Skin epidermis (tissue), 12 donors: ENCODE measurements around the gene NPEPL1.

Experiments used
- H3K27ac ChIP-seq, 21 experiments: fragments of 200-600 bp; sonication (generic) in 11 of 21; one replicate each; pipeline ENCODE4 v1.5.0; 2020; ENCODE audit warnings: mild to moderate bottlenecking in 3 of 21, inconsistent platforms in 2 of 21, moderate library complexity in 2 of 21
- H3K4me3 ChIP-seq, 7 experiments: fragments of 200-600 bp; sonication (generic) in 2 of 7; one replicate each; pipeline ENCODE4 v1.5.0; 2020; ENCODE audit warnings: inconsistent platforms in 2 of 7, mild to moderate bottlenecking in 2 of 7, moderate library complexity in 1 of 7

The NPEPL1 gene

GRCh38 chr20:58655328-58656107 lies 37.1 kb upstream of the NPEPL1 start:
- Histone ChIP-seq H3K4me3 (no peak overlapping the region), H3K27ac (peak overlapping the region in 3 of 21 experiments; percentile 4 to 72 (median 48))

GRCh38 chr20:58656831-58657230 lies 35.8 kb upstream of the NPEPL1 start:
- H3K4me3 ChIP-seq, result no peak overlapping the region
- peak overlapping the region in 4 of 21 experiments; percentile 4 to 72 (median 34) for H3K27ac ChIP-seq

DNA sequence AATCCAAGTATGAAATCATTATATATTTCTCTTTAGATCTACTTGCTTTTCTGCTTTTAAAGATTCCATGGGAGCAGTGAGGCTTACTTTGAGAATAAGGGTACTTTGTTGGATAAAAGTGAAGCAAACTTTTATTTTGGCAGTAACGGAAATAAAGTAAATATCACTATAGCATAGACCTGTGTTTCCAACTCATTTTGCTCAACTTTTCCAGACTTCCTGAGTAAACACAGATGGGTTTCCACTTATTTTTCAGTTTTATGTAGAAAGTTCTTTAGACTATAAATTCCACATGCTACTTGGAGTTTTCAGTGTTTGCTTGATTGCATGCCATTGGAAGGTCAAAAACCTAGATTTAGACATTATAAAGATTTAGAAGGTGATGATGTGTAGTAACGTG lies 35.3 kb upstream of the NPEPL1 start:
- no peak overlapping the region for H3K4me3 ChIP-seq
- H3K27ac ChIP-seq, result peak overlapping the region in 3 of 21 experiments; percentile 21 to 72 (median 47)

DNA sequence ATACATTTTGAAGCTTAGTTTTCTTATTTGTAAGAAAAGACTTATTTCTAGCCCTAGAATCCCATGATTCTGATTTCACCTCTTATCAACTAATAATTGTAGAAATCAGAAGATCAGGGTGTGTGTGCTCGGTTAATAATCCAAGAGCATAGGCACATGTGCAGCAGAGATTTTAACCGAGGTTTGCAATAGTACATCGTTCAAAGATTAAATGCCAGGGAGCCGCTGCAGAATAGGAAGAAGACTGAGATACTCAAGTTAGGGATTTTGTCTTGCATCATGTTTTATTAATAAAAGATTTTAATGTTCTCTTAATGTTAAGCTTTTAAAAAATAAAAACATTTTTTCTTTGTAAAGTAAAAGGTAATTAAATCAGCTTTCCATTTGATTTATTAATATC lies 34.6 kb upstream of the NPEPL1 start:
- H3K27ac ChIP-seq, result peak overlapping the region in 3 of 21 experiments; percentile 21 to 72 (median 47)
- H3K4me3 ChIP-seq, result no peak overlapping the region

GRCh38 chr20:58658760-58659159 lies 33.8 kb upstream of the NPEPL1 start:
- Histone ChIP-seq H3K4me3 (no peak overlapping the region), H3K27ac (peak overlapping the region in 3 of 21 experiments; percentile 51 to 83 (median 65))

DNA sequence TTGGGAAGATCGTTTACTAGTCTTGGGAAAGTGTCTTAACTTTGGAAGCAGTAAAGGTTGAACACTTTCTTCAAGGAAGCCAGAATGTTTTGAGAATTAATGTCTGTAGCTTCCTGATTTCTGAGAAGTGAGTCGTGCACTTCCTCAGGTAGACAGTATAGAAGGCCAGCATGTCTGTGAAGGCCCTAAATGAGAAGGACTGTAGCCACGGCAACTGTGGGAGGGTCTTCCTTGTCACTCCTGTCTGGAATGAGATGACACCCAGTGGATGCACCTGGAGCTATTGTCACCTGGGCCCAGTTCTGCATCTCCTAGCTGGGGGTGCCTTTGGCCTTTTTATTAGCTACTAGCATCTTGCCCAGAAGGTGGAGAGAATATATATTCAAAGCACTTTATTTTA lies 32.8 kb upstream of the NPEPL1 start:
- no peak overlapping the region for H3K4me3 ChIP-seq
- H3K27ac ChIP-seq, result peak overlapping the region in 10 of 21 experiments; percentile 6 to 83 (median 46)

- H3K27ac ChIP-seq, result peak overlapping the region in 13 of 21 experiments; percentile 2 to 83 (median 47)
- H3K4me3 ChIP-seq, result no peak overlapping the region
Measured at GRCh38 chr20:58660855-58661597, 31.6 kb upstream of the NPEPL1 start.

DNA sequence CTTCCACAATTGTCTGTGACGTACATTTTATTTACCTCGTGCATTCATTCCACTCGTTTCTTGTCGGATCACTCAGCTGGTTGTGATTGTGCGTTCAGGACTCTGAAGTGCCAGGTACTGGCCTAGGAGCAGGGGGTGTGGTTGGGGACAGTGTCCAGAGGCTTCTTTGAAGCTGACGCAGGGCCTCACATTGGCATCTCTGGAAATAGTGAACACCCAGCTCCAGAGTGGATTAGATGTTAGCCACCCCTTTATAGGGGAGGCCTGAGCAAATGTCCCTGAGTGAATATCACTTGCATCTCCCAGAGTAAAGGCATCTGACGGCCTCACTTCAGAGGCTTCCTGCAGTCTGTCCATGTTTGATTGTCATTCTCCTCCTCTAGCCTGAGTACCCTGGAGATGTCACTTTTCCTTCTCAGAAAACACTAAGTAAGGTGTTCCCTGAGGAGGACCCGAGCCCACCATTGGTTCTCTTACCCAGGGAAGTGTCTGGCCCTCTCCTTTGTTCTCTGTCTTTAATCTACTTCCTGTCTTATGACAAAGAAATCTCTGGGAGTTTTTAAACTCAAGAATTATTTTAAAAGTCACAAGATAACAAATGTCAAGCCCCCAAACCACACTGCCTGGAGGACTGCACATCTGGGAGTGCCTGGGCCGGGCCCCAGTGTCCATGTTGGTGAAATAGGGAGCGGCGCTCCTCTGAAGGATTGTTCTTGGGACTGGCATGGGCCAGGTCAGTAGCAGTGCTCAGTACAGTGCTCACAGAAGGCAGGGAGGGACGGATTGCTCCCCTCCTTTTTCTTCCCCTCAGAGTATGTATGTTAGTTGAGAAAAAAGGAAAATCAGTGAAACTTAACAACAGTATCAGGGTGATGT lies 30.8 kb upstream of the NPEPL1 start:
- peak overlapping the region in 11 of 21 experiments; percentile 1 to 83 (median 47) for H3K27ac ChIP-seq
- H3K4me3 ChIP-seq, result no peak overlapping the region

- Histone ChIP-seq H3K27ac (no peak overlapping the region), H3K4me3 (no peak overlapping the region)
Measured at GRCh38 chr20:58664331-58664730, 28.3 kb upstream of the NPEPL1 start.

DNA sequence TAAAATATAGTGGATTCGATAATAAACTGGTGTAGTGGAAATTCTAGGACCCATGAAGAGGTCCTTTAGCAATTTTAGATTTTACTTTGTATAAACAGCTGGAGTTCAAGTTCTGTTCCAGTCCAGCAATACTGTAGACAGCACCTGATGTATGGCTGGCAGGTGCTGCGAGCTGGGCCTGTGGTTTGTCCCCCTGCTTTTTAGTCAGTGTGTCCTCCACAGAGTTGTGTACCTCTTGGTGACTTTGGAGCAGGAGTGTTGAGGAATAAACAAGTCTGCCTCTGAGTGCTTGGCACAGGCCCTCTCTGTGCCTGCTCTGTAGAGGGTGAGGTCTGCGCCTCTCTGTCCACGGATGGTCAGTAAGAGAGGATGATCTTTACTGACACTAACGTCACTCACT lies 27.7 kb upstream of the NPEPL1 start:
- Histone ChIP-seq H3K4me3 (no peak overlapping the region), H3K27ac (no peak overlapping the region)

- Histone ChIP-seq H3K4me3 (no peak overlapping the region), H3K27ac (no peak overlapping the region)
Measured at GRCh38 chr20:58665606-58666005, 27.0 kb upstream of the NPEPL1 start.

DNA sequence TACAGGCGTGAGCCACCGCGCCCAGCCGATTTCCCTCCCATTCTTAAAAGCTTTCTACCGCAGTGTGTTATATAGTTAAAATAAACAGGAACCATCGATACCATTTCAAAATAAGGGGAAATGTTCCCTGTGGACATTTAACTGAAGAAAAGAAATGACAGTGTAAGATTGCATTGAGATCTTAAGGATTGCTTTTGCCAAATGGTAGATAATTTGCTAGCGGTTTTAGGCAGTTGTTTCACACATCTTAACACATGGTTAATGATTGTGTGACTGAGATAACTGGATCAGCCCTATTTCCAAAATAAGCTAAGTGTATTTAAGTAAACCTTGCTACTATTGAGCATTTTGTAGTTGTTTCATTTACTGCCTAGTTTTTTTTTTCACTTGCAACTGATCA lies 25.9 kb upstream of the NPEPL1 start:
- Histone ChIP-seq H3K27ac (no peak overlapping the region), H3K4me3 (no peak overlapping the region)

DNA sequence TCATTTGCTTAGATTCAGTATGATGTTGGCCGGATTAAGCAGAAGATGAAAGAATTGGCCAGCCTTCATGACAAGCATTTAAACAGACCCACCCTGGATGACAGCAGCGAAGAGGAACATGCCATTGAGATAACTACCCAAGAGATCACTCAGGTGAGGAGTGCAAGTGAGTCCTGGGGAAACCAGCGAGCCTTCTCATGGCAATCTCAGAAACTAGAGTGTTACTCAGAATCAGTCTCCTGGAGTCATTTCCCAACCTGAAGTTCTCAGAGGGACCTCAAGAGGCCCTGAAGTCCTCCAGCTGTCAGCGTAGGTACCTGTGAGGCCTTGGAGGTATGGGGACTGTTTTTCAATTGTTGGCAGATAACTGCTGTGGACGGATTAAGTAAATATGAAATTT lies 24.6 kb upstream of the NPEPL1 start:
- Histone ChIP-seq H3K4me3 (no peak overlapping the region), H3K27ac (peak overlapping the region in 1 of 21 experiments; percentile 55)

- H3K4me3 ChIP-seq, result no peak overlapping the region
- H3K27ac ChIP-seq, result peak overlapping the region in 2 of 21 experiments; percentile 23
Measured at GRCh38 chr20:58668901-58669286, 23.7 kb upstream of the NPEPL1 start.

- Histone ChIP-seq H3K27ac (peak overlapping the region in 2 of 21 experiments; percentile 23), H3K4me3 (no peak overlapping the region)
Measured at GRCh38 chr20:58669287-58670006, 23.2 kb upstream of the NPEPL1 start.

DNA sequence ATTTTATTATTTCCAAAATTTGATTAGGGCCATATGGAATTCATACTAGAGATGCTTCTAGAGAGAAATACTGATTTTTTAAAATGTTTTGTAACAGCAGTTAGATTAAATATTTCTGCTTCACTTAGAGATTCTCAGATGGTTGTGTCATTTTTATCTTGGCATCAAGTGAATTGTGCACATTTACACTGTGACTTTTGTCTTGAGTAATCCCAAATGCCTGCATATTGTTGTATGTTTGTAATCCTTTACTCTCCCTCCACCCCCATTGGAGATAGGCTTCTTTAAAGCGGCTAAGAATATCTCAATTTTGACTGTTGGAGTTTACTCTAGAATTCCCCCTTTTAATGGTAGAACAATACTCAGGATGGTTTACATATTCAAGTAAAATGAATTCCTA lies 22.5 kb upstream of the NPEPL1 start:
- H3K4me3 ChIP-seq, result no peak overlapping the region
- H3K27ac ChIP-seq, result no peak overlapping the region

DNA sequence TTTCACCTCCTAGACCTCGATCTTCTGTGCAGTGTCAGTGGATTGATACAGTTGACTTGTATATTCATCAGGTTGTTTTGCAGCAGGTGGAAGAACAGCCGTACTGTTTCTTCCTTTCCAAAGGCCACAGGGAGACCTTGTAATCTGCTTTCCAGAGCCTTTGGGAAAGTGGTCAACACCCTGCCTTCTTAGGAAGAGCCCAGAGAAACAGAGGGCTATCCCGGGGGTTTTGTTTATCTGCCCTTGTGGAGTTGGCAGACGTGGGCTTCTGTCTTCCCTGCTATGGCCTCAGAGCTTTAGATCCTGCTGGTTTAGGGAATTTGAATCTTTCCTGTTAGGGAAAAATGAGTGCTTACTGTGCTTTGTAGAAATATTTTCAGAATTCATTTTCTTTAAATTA lies 21.9 kb upstream of the NPEPL1 start:
- Histone ChIP-seq H3K4me3 (no peak overlapping the region), H3K27ac (no peak overlapping the region)

DNA sequence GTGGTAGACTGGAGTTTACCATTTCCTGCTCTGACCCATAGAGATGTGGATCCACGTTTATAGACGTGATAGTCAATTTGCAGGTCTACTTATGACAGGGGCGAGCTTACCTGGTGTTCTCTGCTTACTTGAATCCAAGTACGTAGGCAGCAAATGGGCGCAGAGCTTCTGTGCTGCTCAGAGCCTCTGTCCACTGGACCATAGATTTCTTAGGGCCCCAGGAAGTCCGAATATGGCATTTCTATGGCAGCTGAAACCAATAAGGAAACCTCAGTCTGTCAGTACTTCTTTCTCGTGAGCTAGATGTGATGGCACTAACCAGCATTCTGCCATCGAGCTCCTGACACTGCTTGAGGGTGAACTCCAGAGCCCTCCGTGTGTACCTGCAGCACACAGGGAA lies 19.5 kb upstream of the NPEPL1 start:
- no peak overlapping the region for H3K4me3 ChIP-seq
- H3K27ac ChIP-seq, result no peak overlapping the region

GRCh38 chr20:58675146-58675584 lies 17.4 kb upstream of the NPEPL1 start:
- H3K27ac ChIP-seq, result no peak overlapping the region

More at GRCh38 chr20:58675146-58675584, 17.4 kb upstream of the NPEPL1 start:
- no peak overlapping the region for H3K4me3 ChIP-seq
